ENCODE results near the gene CABLES1.

GRCh38 chr18:23154823-23155500 lies 19.7 kb downstream of the CABLES1 start:
- TF ChIP-seq CTCF (IDR thresholded peaks at IDR 0.05; ENCODE audit: low read length) (no peak), EZH2 (IDR thresholded peaks at IDR 0.05; ENCODE audit: borderline replicate concordance, low read length) (no peak)

All from OCI-LY1 (cell line).